C4-2B (cell line): ENCODE measurements around the gene THYN1.
"Not testable (repeated sequence)": the region's sequence is repeated elsewhere in the genome, so short reads cannot be mapped to it uniquely, and the experiment has no call there.

Source experiments
- H3K27ac ChIP-seq: fragments of 450-650 bp; 2 replicates; pipeline ENCODE4 v1.5.1; 2017
- CTCF ChIP-seq: fragments of 450-650 bp; conservative IDR thresholded peaks from 2 replicates; pipeline ENCODE4 v1.5.1; 2017; ENCODE audit warnings: mild to moderate bottlenecking
- ZFX ChIP-seq: fragments of 450-650 bp; IDR thresholded peaks from 2 replicates; pipeline ENCODE4 v1.6.1; 2017

Gene THYN1

GRCh38 chr11:134261626-134262488, 8.7 kb upstream of the THYN1 start:
- H3K27ac ChIP-seq: no peak overlapping the region
- TF ChIP-seq CTCF: peak; percentile 83
- no peak for TF ChIP-seq ZFX

- H3K27ac ChIP-seq: no peak overlapping the region
Observed at GRCh38 chr11:134260983-134261382, 7.8 kb upstream of the THYN1 start.

GRCh38 chr11:134260503-134260902, 7.4 kb upstream of the THYN1 start:
- TF ChIP-seq CTCF (no peak), ZFX (no peak)
- H3K27ac ChIP-seq: no peak overlapping the region

More at GRCh38 chr11:134260983-134261382, 7.8 kb upstream of the THYN1 start:
- TF ChIP-seq CTCF (no peak), ZFX (no peak)

- peak overlapping the region; percentile 18; the same call in 1 of the 2 replicates for H3K27ac ChIP-seq
- TF ChIP-seq CTCF: no peak
- TF ChIP-seq ZFX: no peak
Observed at GRCh38 chr11:134258577-134258976, 5.4 kb upstream of the THYN1 start.

GRCh38 chr11:134257101-134257500, 3.9 kb upstream of the THYN1 start:
- TF ChIP-seq CTCF (no peak), ZFX (no peak)
- no peak overlapping the region for H3K27ac ChIP-seq

GRCh38 chr11:134255184-134255561, 2.0 kb upstream of the THYN1 start:
- H3K27ac ChIP-seq: not testable (repeated sequence)

GRCh38 chr11:134254433-134255183, 1.5 kb upstream of the THYN1 start:
- TF ChIP-seq CTCF (no peak), ZFX (no peak)
- no peak overlapping the region for H3K27ac ChIP-seq
